ENCODE results near the gene FAM217A. TPM values are rescaled to one million over a fixed set of nuclear protein-coding genes. Genes with fewer than 3 reads are reported as not detected.

The FAM217A gene
- total and polyA plus RNA-seq, 9 of the 15 experiments (the other 6 are each of a cell fraction or from before 2014, with no cell fraction given): not detected

- H3K27ac ChIP-seq (ENCODE audit: extremely low read depth, low read depth, low read length): no peak overlapping the region
- no peak for TF ChIP-seq RERE (CRISPR knock-in tag; IDR thresholded peaks at IDR 0.05; ENCODE audit: borderline replicate concordance)
- TF ChIP-seq DLX4 (CRISPR knock-in tag; IDR thresholded peaks at IDR 0.05): no peak
- TF ChIP-seq ZNF277 (CRISPR knock-in tag; IDR thresholded peaks at IDR 0.05; ENCODE audit: borderline replicate concordance): no peak
- no peak for TF ChIP-seq E2F1 (CRISPR knock-in tag; IDR thresholded peaks at IDR 0.05)
- no peak for TF ChIP-seq HMG20B (CRISPR knock-in tag; IDR thresholded peaks at IDR 0.05)
- no peak for TF ChIP-seq THAP12 (CRISPR knock-in tag; IDR thresholded peaks at IDR 0.05)
- no peak for TF ChIP-seq ZNF184 (CRISPR knock-in tag; IDR thresholded peaks at IDR 0.05)
- no peak for TF ChIP-seq ZBTB2 (IDR thresholded peaks at IDR 0.05)
Observed at GRCh38 chr6:4088704-4089103, 9.8 kb upstream of the FAM217A start.

More at GRCh38 chr6:4088704-4089103, 9.8 kb upstream of the FAM217A start:
- WGBS (ENCODE audit: insufficient coverage, low coverage, missing lambda C conversion rate): 14% methylated on average over 7 of the region's 7 CpGs
- no peaks in the 10 kb centered on the region for H3K9me3 ChIP-seq (replicated peaks; ENCODE audit: control insufficient read depth, insufficient read depth, low read depth, low read length)
- H2AFZ ChIP-seq (ENCODE audit: low read depth, low read length): no peak overlapping the region
- H3K79me2 ChIP-seq (ENCODE audit: control insufficient read depth, insufficient read depth, low read length): no peaks in the 10 kb centered on the region
- no peak overlapping the region for H3K9ac ChIP-seq (ENCODE audit: insufficient read depth in 1 of 2, low read depth in 2 of 2, low read length in 2 of 2)
- intact Hi-C loops (cut with micrococcal nuclease) (no loop called here), in situ Hi-C loops (cut with MboI) (no loop called here)
- no peak for FAIRE-seq
- H3K36me3 ChIP-seq (ENCODE audit: control insufficient read depth, insufficient read depth, low read length): no peaks in the 10 kb centered on the region
- POLR2A ChIA-PET: interaction anchor here (0.6 kb wide), 1 partner anchor 694 kb away, joined by 3 read pairs; no protein-coding TSS in a partner anchor
- peaks cover 2 to 20% of the 10 kb centered on the region in 2 experiments; a peak in 1 of 5 replicates for H3K27me3 ChIP-seq (ENCODE audit: control insufficient read depth in 2 of 2, insufficient read depth in 2 of 2, low read length in 2 of 2)
- H3K4me1 ChIP-seq (replicated peaks in 1 of 2; ENCODE audit: control insufficient read depth in 2 of 2, insufficient read depth in 2 of 2, low read length in 2 of 2): no peaks in the 10 kb centered on the region; a peak in 1 of 5 replicates
- H3K4me2 ChIP-seq (ENCODE audit: insufficient read depth, low read length): no peak overlapping the region
- BruUV-seq (replicated peaks): no TSS peak
- ATAC-seq: no peak
- H3K4me3 ChIP-seq: no peak overlapping the region
- CTCF ChIA-PET (ENCODE audit: low intra/inter-chr PET ratio): no interaction called here
- H4K20me1 ChIP-seq (replicated peaks; ENCODE audit: control insufficient read depth, insufficient read depth, low read length): no peaks in the 10 kb centered on the region
- DNase-seq (ENCODE audit: extremely low read depth in 1 of 4, low spot score in 3 of 4): no peak
- no peaks in the 10 kb centered on the region for H3K9me1 ChIP-seq (ENCODE audit: control insufficient read depth, insufficient read depth, low read length)
